Activated B cell treated with CpG ODN at 0.5 μM for 24 hours (primary cell): Measurements from ENCODE around the gene PKD2L1. TPM values are rescaled to one million over a fixed set of nuclear protein-coding genes. Genes with fewer than 3 reads are reported as not detected.

Source experiments
- ATAC-seq: fragments of 200-7000 bp; cut with Tn5 transposase; one replicate; pipeline ENCODE4 v1.10.0; 2021; ENCODE audit warnings: low read depth, mild to moderate bottlenecking, moderate library complexity
- CTCF ChIA-PET: fragments of 350-600 bp; sonication (Branson Sonifier 250); formaldehyde crosslinking; loops from one replicate; lab custom pipeline; 2021; ENCODE audit warnings: antibody characterized with exemption; lab: Charles Lee
- POLR2A ChIA-PET: fragments of 350-600 bp; sonication (Branson Sonifier 250); formaldehyde crosslinking; loops from one replicate; lab custom pipeline; 2021; ENCODE audit warnings: antibody characterized with exemption; lab: Charles Lee
- DNase-seq: peaks from one replicate; pipeline ENCODE4 v3.0.0; 2022
- H3K27ac Mint-ChIP-seq: one replicate; pipeline ENCODE4 v1.8.0; 2020; ENCODE audit warnings: mixed read lengths
- H3K27me3 Mint-ChIP-seq: one replicate; pipeline ENCODE4 v1.8.0; 2021; ENCODE audit warnings: mixed read lengths
- H3K36me3 Mint-ChIP-seq: one replicate; pipeline ENCODE4 v1.8.0; 2021; ENCODE audit warnings: low read depth, mixed read lengths
- H3K4me1 Mint-ChIP-seq: one replicate; pipeline ENCODE4 v1.8.0; 2021; ENCODE audit warnings: mixed read lengths
- H3K4me3 Mint-ChIP-seq: one replicate; pipeline ENCODE4 v1.8.0; 2020; ENCODE audit warnings: mild to moderate bottlenecking, mixed read lengths
- H3K9me3 Mint-ChIP-seq: one replicate; pipeline ENCODE4 v1.8.0; 2020; ENCODE audit warnings: mixed read lengths
- CTCF ChIP-seq: fragments of 200-600 bp; IDR thresholded peaks from one replicate; pipeline ENCODE4 v1.8.0; 2022; ENCODE audit warnings: antibody characterized with exemption, mild to moderate bottlenecking
- intact Hi-C: fragments of 100-400 bp; cut with micrococcal nuclease; formaldehyde crosslinking; loops from one replicate; pipeline ENCODE4 v1.15.1; 2024
- total RNA-seq: library from RNA; stranded (reverse); gene quantifications from 2 replicates; pipeline ENCODE4 v1.2.3, GENCODE V29; 2022

The PKD2L1 gene
- total RNA-seq, 1 donor from 2014 or later = not detected

- CTCF ChIA-PET = interaction anchor here (0.7 kb wide), 2 partner anchors 65 to 375 kb away, joined by 3 read pairs; no protein-coding TSS in a partner anchor
- Mint-ChIP-seq H3K9me3 (no peaks in the 10 kb centered on the region), H3K4me1 (peaks cover 20% of the 10 kb centered on the region), H3K27me3 (peaks cover 8% of the 10 kb centered on the region), H3K27ac (no peak overlapping the region), H3K4me3 (no peak overlapping the region), H3K36me3 (no peaks in the 10 kb centered on the region)
- POLR2A ChIA-PET = no interaction called here
- TF ChIP-seq CTCF = no peak
- ATAC-seq = no peak
- no peak for DNase-seq
- intact Hi-C loops = no loop called here
Measured at GRCh38 chr10:100368721-100369120, 38.7 kb upstream of the PKD2L1 start.

- peaks cover 5% of the 10 kb centered on the region for H3K4me1 Mint-ChIP-seq
- no peak overlapping the region for H3K27ac Mint-ChIP-seq
- DNase-seq (no peak), ATAC-seq (no peak)
- TF ChIP-seq CTCF = no peak
- POLR2A ChIA-PET = no interaction called here
- no peaks in the 10 kb centered on the region for H3K9me3 Mint-ChIP-seq
- CTCF ChIA-PET = no interaction called here
- peaks cover 26% of the 10 kb centered on the region for H3K36me3 Mint-ChIP-seq
- peaks cover 8% of the 10 kb centered on the region for H3K27me3 Mint-ChIP-seq
- H3K4me3 Mint-ChIP-seq = no peak overlapping the region
- intact Hi-C loops = no loop called here
Measured at GRCh38 chr10:100364735-100365391, 34.8 kb upstream of the PKD2L1 start.

GRCh38 chr10:100364175-100364574 lies 34.1 kb upstream of the PKD2L1 start:
- Mint-ChIP-seq H3K27ac (no peak overlapping the region), H3K9me3 (no peaks in the 10 kb centered on the region), H3K36me3 (peaks cover 31% of the 10 kb centered on the region), H3K27me3 (peaks cover 8% of the 10 kb centered on the region), H3K4me3 (no peak overlapping the region), H3K4me1 (peaks cover 5% of the 10 kb centered on the region)
- CTCF ChIA-PET = no interaction called here
- intact Hi-C loops = no loop called here
- no peak for ATAC-seq
- no peak for DNase-seq
- POLR2A ChIA-PET = no interaction called here
- TF ChIP-seq CTCF = no peak

- no peaks in the 10 kb centered on the region for H3K9me3 Mint-ChIP-seq
- H3K4me1 Mint-ChIP-seq = peaks cover 5% of the 10 kb centered on the region
- peaks cover 8% of the 10 kb centered on the region for H3K27me3 Mint-ChIP-seq
- CTCF ChIA-PET = no interaction called here
- no peak overlapping the region for H3K4me3 Mint-ChIP-seq
- H3K27ac Mint-ChIP-seq = no peak overlapping the region
- POLR2A ChIA-PET = no interaction called here
- intact Hi-C loops = no loop called here
- H3K36me3 Mint-ChIP-seq = peaks cover 37% of the 10 kb centered on the region
- no peak for DNase-seq
- ATAC-seq = no peak
- TF ChIP-seq CTCF = no peak
Measured at GRCh38 chr10:100362570-100363496, 32.8 kb upstream of the PKD2L1 start.

- POLR2A ChIA-PET = interaction anchor here (0.6 kb wide), 1 partner anchor 13 kb away, joined by 6 read pairs; the partner anchor contains the start of gene SCD
Measured at GRCh38 chr10:100360234-100360633, 30.2 kb upstream of the PKD2L1 start.

More at GRCh38 chr10:100360234-100360633, 30.2 kb upstream of the PKD2L1 start:
- H3K27ac Mint-ChIP-seq = no peak overlapping the region
- H3K9me3 Mint-ChIP-seq = no peaks in the 10 kb centered on the region
- H3K4me1 Mint-ChIP-seq = no peaks in the 10 kb centered on the region
- intact Hi-C loops = no loop called here
- ATAC-seq (no peak), DNase-seq (no peak)
- peaks cover 57% of the 10 kb centered on the region for H3K36me3 Mint-ChIP-seq
- H3K27me3 Mint-ChIP-seq = no peaks in the 10 kb centered on the region
- H3K4me3 Mint-ChIP-seq = no peak overlapping the region
- TF ChIP-seq CTCF = no peak
- CTCF ChIA-PET = interaction anchor here (0.8 kb wide), 1 partner anchor 22 kb away, joined by 3 read pairs; no protein-coding TSS in a partner anchor
